Panc1 (cell line): ENCODE data around the gene WNT9A.

Experiments used
- CTCF ChIP-seq: fragments of 450-650 bp; IDR thresholded peaks from 2 replicates; pipeline ENCODE4 v1.5.1; 2017; ENCODE audit warnings: mild to moderate bottlenecking
- POLR2AphosphoS5 ChIP-seq: IDR thresholded peaks from 2 replicates; pipeline ENCODE4 v1.6.1; 2012; ENCODE audit warnings: mild to moderate bottlenecking, low read depth, low read length, moderate library complexity
- REST ChIP-seq, 2 experiments: IDR thresholded peaks; 2 replicates each; pipeline ENCODE4 v1.6.1; 2011 to 2012; ENCODE audit warnings: low read depth in 2 of 2, control low read depth in 1 of 2, low read length in 1 of 2, mild to moderate bottlenecking in 1 of 2, moderate library complexity in 1 of 2; ENCODE audit not compliant: insufficient read depth in 1 of 2

- TF ChIP-seq CTCF (no peak), REST (IDR thresholded peaks at IDR 0.05; ENCODE audit: insufficient read depth in 1 of 2, low read depth in 2 of 2, low read length in 1 of 2) (no peak), POLR2AphosphoS5 (no peak)
These were observed 30.4 kb downstream of the WNT9A start for GRCh38 chr1:227917081-227917950.
